Liver (tissue), 9 donors: Measurements from ENCODE around the gene ZC3HAV1. TPM values are rescaled to one million over a fixed set of nuclear protein-coding genes. Genes with fewer than 3 reads are reported as not detected.

Experiments
- DNase-seq: peaks from one replicate; pipeline ENCODE4 v3.0.0-alpha.2; 2017; ENCODE audit warnings: low spot score
- H3K27ac ChIP-seq, 2 donors: one replicate each; pipeline ENCODE4 v1.7.0; 2013; ENCODE audit warnings: inconsistent platforms in 2 of 2, low read length in 2 of 2, control low read depth in 1 of 2, low read depth in 1 of 2, mild to moderate bottlenecking in 1 of 2
- H3K27me3 ChIP-seq, 4 donors: one replicate each; pipeline versions ENCODE4 v1.6.1 to v1.7.0; 2013; ENCODE audit warnings: low read length in 3 of 4, inconsistent platforms in 1 of 4, mild to moderate bottlenecking in 1 of 4, moderate library complexity in 1 of 4; ENCODE audit not compliant: control insufficient read depth in 4 of 4, insufficient read depth in 4 of 4
- H3K36me3 ChIP-seq, 4 donors: one replicate each; pipeline versions ENCODE4 v1.6.1 to v1.7.0; 2013; ENCODE audit warnings: low read length in 3 of 4, mild to moderate bottlenecking in 3 of 4, low read depth in 1 of 4, moderate library complexity in 1 of 4; ENCODE audit not compliant: control insufficient read depth in 4 of 4, insufficient read depth in 3 of 4
- H3K4me1 ChIP-seq, 4 donors: one replicate each; pipeline versions ENCODE4 v1.6.1 to v1.7.0; 2013; ENCODE audit warnings: low read length in 3 of 4, mild to moderate bottlenecking in 3 of 4, moderate library complexity in 1 of 4; ENCODE audit not compliant: control insufficient read depth in 4 of 4, insufficient read depth in 4 of 4
- H3K4me3 ChIP-seq, 3 donors: one replicate each; pipeline versions ENCODE4 v1.6.1 to v1.7.0; 2013; ENCODE audit warnings: low read length in 3 of 3, control low read depth in 1 of 3, low read depth in 1 of 3, mild to moderate bottlenecking in 1 of 3
- H3K9ac ChIP-seq, 2 donors: one replicate each; pipeline ENCODE4 v1.7.0; 2013; ENCODE audit warnings: low read length in 2 of 2, mild to moderate bottlenecking in 2 of 2, moderate library complexity in 2 of 2, control low read depth in 1 of 2, low read depth in 1 of 2
- H3K9me3 ChIP-seq, 4 donors: one replicate each; pipeline versions ENCODE4 v1.6.1 to v1.7.0; 2013; ENCODE audit warnings: low read length in 3 of 4; ENCODE audit not compliant: control insufficient read depth in 4 of 4
- ATF3 ChIP-seq: IDR thresholded peaks from 2 replicates; pipeline ENCODE4 v1.6.1; 2016; ENCODE audit warnings: antibody characterized with exemption
- CTCF ChIP-seq: fragments of 150-350 bp; IDR thresholded peaks from 2 replicates; pipeline ENCODE4 v1.5.1; 2017; ENCODE audit warnings: improper control_type of control experiment, low read depth, low read length; ENCODE audit not compliant: missing input control
- FOXA1 ChIP-seq: IDR thresholded peaks from 2 replicates; pipeline ENCODE4 v1.6.1; 2016; ENCODE audit warnings: antibody characterized with exemption
- FOXA2 ChIP-seq: IDR thresholded peaks from 2 replicates; pipeline ENCODE4 v1.6.1; 2016; ENCODE audit warnings: antibody characterized with exemption
- GABPA ChIP-seq, 2 donors: IDR thresholded peaks in 1 of 2; conservative IDR thresholded peaks in 1 of 2; 2 replicates each; pipeline ENCODE4 v1.6.1; 2016; ENCODE audit warnings: antibody characterized with exemption in 2 of 2, mild to moderate bottlenecking in 1 of 2, moderate library complexity in 1 of 2
- HNF4A ChIP-seq, 2 donors: conservative IDR thresholded peaks; 2 replicates each; pipeline ENCODE4 v1.6.1; 2016; ENCODE audit warnings: antibody characterized with exemption in 2 of 2, mild to moderate bottlenecking in 2 of 2
- HNF4G ChIP-seq: IDR thresholded peaks from 2 replicates; pipeline ENCODE4 v1.6.1; 2016; ENCODE audit warnings: antibody characterized with exemption
- JUND ChIP-seq, 2 donors: IDR thresholded peaks; 2 replicates each; pipeline ENCODE4 v1.6.1; 2016; ENCODE audit warnings: antibody characterized with exemption in 2 of 2
- MAX ChIP-seq: IDR thresholded peaks from 2 replicates; pipeline ENCODE4 v1.6.1; 2016; ENCODE audit warnings: antibody characterized with exemption
- NR2F2 ChIP-seq: IDR thresholded peaks from 2 replicates; pipeline ENCODE4 v1.6.1; 2016; ENCODE audit warnings: antibody characterized with exemption
- RAD21 ChIP-seq, 2 donors: IDR thresholded peaks; 2 replicates each; pipeline ENCODE4 v1.6.1; 2016; ENCODE audit warnings: antibody characterized with exemption in 2 of 2, mild to moderate bottlenecking in 2 of 2
- REST ChIP-seq: IDR thresholded peaks from 2 replicates; pipeline ENCODE4 v1.6.1; 2016; ENCODE audit warnings: antibody characterized with exemption, mild to moderate bottlenecking
- RXRA ChIP-seq, 2 donors: IDR thresholded peaks; 2 replicates each; pipeline ENCODE4 v1.6.1; 2017 to 2018; ENCODE audit warnings: antibody characterized with exemption in 2 of 2, mild to moderate bottlenecking in 1 of 2
- SP1 ChIP-seq: IDR thresholded peaks from 2 replicates; pipeline ENCODE4 v1.6.1; 2018; ENCODE audit warnings: antibody characterized with exemption, mild to moderate bottlenecking
- TAF1 ChIP-seq: conservative IDR thresholded peaks from 2 replicates; pipeline ENCODE4 v1.6.1; 2016; ENCODE audit warnings: antibody characterized with exemption, mild to moderate bottlenecking
- YY1 ChIP-seq: IDR thresholded peaks from 2 replicates; pipeline ENCODE4 v1.6.1; 2016; ENCODE audit warnings: antibody characterized with exemption, mild to moderate bottlenecking
- WGBS: extraction: QIAGEN DNeasy Blood & Tissue Kit; methylation state at CpG from one replicate; pipeline ENCODE4 v1.1.7; 2013; 5-methylcytosine and 5-hydroxymethylcytosine counted together
- polyA plus RNA-seq, 2 donors: library from polyadenylated mRNA; stranded (reverse) in 1 of 2; unstranded in 1 of 2; fragments of 200-250 nt in 1 of 2; fragments of >200 nt in 1 of 2; fragmentation: Nextera tagmentation in 1 of 2; extraction: Ambion mirVana in 1 of 2; gene quantifications; one replicate each; pipeline versions ENCODE4 v1.2.1 to v1.2.3, GENCODE V29; 2013 to 2015
- total RNA-seq, 2 donors: library from RNA; depleted of rRNA; stranded (reverse); fragments of >200 nt; gene quantifications; one replicate each; pipeline ENCODE4 v1.2.3, GENCODE V29; 2014
- donor health status: healthy.
- donor health status: healthy.
- donor health status: healthy.
- donor health status: healthy.
- donor health status: healthy.

Gene ZC3HAV1
- total and polyA plus RNA-seq, 4 donors: 6.6 to 40.5 (median 16.5) TPM

- TF ChIP-seq YY1 (no peak), ATF3 (no peak), MAX (no peak), HNF4A (conservative IDR thresholded peaks at IDR 0.05) (peak; percentile 67 to 68), REST (no peak), RXRA (IDR thresholded peaks at IDR 0.05) (peak; percentile 27 to 36), FOXA2 (peak; percentile 48), SP1 (peak; percentile 57), FOXA1 (no peak), CTCF (no peak), JUND (IDR thresholded peaks at IDR 0.05) (no peak), GABPA (IDR thresholded peaks at IDR 0.05 in 1 of 2, conservative IDR thresholded peaks at IDR 0.05 in 1 of 2) (no peak), RAD21 (IDR thresholded peaks at IDR 0.05) (peak; percentile 5 to 25), TAF1 (no peak)
- Histone ChIP-seq H3K9me3 (no peaks in the 10 kb centered on the region), H3K36me3 (peaks cover 5 to 35% (median 24%) of the 10 kb centered on the region in 4 donors), H3K27ac (no peak overlapping the region), H3K4me3 (no peak overlapping the region), H3K27me3 (no peaks in the 10 kb centered on the region), H3K4me1 (peaks cover 9 to 38% (median 30%) of the 10 kb centered on the region in 4 donors), H3K9ac (no peak overlapping the region)
- WGBS: 36% methylated on average over 11 of the region's 11 CpGs
- DNase-seq: no peak
Measured at GRCh38 chr7:139065323-139065722, 44.2 kb downstream of the ZC3HAV1 start.

- H3K27me3 ChIP-seq: no peaks in the 10 kb centered on the region
- TF ChIP-seq HNF4G: no peak
- TF ChIP-seq NR2F2: no peak
- 88% methylated on average over 5 of the region's 5 CpGs for WGBS
- H3K4me3 ChIP-seq: no peak overlapping the region
- H3K27ac ChIP-seq: no peak overlapping the region
- no peak for DNase-seq
- no peaks in the 10 kb centered on the region for H3K9me3 ChIP-seq
- H3K36me3 ChIP-seq: peaks cover 6 to 50% (median 31%) of the 10 kb centered on the region in 4 donors
- H3K9ac ChIP-seq: no peak overlapping the region
- H3K4me1 ChIP-seq: peaks cover 3 to 23% (median 19%) of the 10 kb centered on the region in 4 donors
Measured at GRCh38 chr7:139061416-139061815, 48.1 kb downstream of the ZC3HAV1 start.
